IPS-20b (cell line): ENCODE measurements around the gene RGS5.

ENCODE experiments used
- H3K27ac ChIP-seq: one replicate; pipeline ENCODE4 v1.5.1; 2013; ENCODE audit warnings: low read length
- H3K27me3 ChIP-seq: 2 replicates; pipeline ENCODE4 v1.6.1; 2013; ENCODE audit warnings: mild to moderate bottlenecking, low read length, inconsistent platforms; ENCODE audit not compliant: insufficient read depth
- H3K36me3 ChIP-seq: 2 replicates; pipeline ENCODE4 v1.6.1; 2013; ENCODE audit warnings: low read depth, mild to moderate bottlenecking, inconsistent platforms, low read length, moderate library complexity; ENCODE audit not compliant: insufficient read depth
- H3K4me1 ChIP-seq: 2 replicates; pipeline ENCODE4 v1.6.1; 2013; ENCODE audit warnings: mild to moderate bottlenecking, control low read depth, inconsistent platforms, low read length, moderate library complexity; ENCODE audit not compliant: insufficient read depth
- H3K4me3 ChIP-seq: 2 replicates; pipeline ENCODE4 v1.5.1; 2013; ENCODE audit warnings: mild to moderate bottlenecking, low read length, inconsistent platforms
- H3K9ac ChIP-seq: 2 replicates; pipeline ENCODE4 v1.6.1; 2013; ENCODE audit warnings: low read depth, mild to moderate bottlenecking, inconsistent platforms, low read length, moderate library complexity
- H3K9me3 ChIP-seq: 2 replicates; pipeline ENCODE4 v1.6.1; 2013; ENCODE audit warnings: mild to moderate bottlenecking, low read depth, low read length, inconsistent platforms; ENCODE audit not compliant: insufficient read depth

RGS5 gene

GRCh38 chr1:163104385-163105099 is 98.2 kb downstream of the RGS5 start:
- Histone ChIP-seq H3K4me1 (no peaks in the 10 kb centered on the region), H3K4me3 (no peak overlapping the region), H3K36me3 (no peaks in the 10 kb centered on the region), H3K9me3 (0 out of 2 replicates have a peak, but pooled peaks cover 4% of the 10 kb centered on the region), H3K27me3 (no peaks in the 10 kb centered on the region), H3K27ac (no peak overlapping the region), H3K9ac (no peak overlapping the region)

- no peaks in the 10 kb centered on the region for H3K9me3 ChIP-seq
- H3K4me1 ChIP-seq = no peaks in the 10 kb centered on the region
- H3K27ac ChIP-seq = no peak overlapping the region
- H3K27me3 ChIP-seq = no peaks in the 10 kb centered on the region
- no peaks in the 10 kb centered on the region for H3K36me3 ChIP-seq
- H3K4me3 ChIP-seq = no peak overlapping the region
- no peak overlapping the region for H3K9ac ChIP-seq
These were observed 100.1 kb downstream of the RGS5 start for GRCh38 chr1:163102590-163102989.

- H3K27ac ChIP-seq = no peak overlapping the region
- no peak overlapping the region for H3K4me3 ChIP-seq
- H3K9me3 ChIP-seq = no peaks in the 10 kb centered on the region
- no peaks in the 10 kb centered on the region for H3K4me1 ChIP-seq
- H3K9ac ChIP-seq = no peak overlapping the region
- H3K36me3 ChIP-seq = no peaks in the 10 kb centered on the region
- H3K27me3 ChIP-seq = no peaks in the 10 kb centered on the region
These were observed 107.5 kb downstream of the RGS5 start for GRCh38 chr1:163095213-163095612.

GRCh38 chr1:163094589-163094988 is 108.1 kb downstream of the RGS5 start:
- no peak overlapping the region for H3K9ac ChIP-seq
- no peaks in the 10 kb centered on the region for H3K27me3 ChIP-seq
- H3K27ac ChIP-seq = no peak overlapping the region
- H3K4me1 ChIP-seq = no peaks in the 10 kb centered on the region
- no peaks in the 10 kb centered on the region for H3K9me3 ChIP-seq
- H3K4me3 ChIP-seq = no peak overlapping the region
- no peaks in the 10 kb centered on the region for H3K36me3 ChIP-seq

- no peaks in the 10 kb centered on the region for H3K4me1 ChIP-seq
- H3K9ac ChIP-seq = no peak overlapping the region
- no peak overlapping the region for H3K4me3 ChIP-seq
- H3K27ac ChIP-seq = no peak overlapping the region
- H3K9me3 ChIP-seq = no peaks in the 10 kb centered on the region
- no peaks in the 10 kb centered on the region for H3K27me3 ChIP-seq
- H3K36me3 ChIP-seq = no peaks in the 10 kb centered on the region
These were observed 108.5 kb downstream of the RGS5 start for GRCh38 chr1:163094182-163094581.

GRCh38 chr1:163093579-163093978 is 109.1 kb downstream of the RGS5 start:
- Histone ChIP-seq H3K27me3 (no peaks in the 10 kb centered on the region), H3K9me3 (no peaks in the 10 kb centered on the region), H3K36me3 (no peaks in the 10 kb centered on the region), H3K27ac (no peak overlapping the region), H3K9ac (no peak overlapping the region), H3K4me3 (no peak overlapping the region), H3K4me1 (no peaks in the 10 kb centered on the region)

GRCh38 chr1:163093169-163093568 is 109.5 kb downstream of the RGS5 start:
- Histone ChIP-seq H3K36me3 (no peaks in the 10 kb centered on the region), H3K9ac (no peak overlapping the region), H3K9me3 (no peaks in the 10 kb centered on the region), H3K4me3 (no peak overlapping the region), H3K4me1 (no peaks in the 10 kb centered on the region), H3K27me3 (no peaks in the 10 kb centered on the region), H3K27ac (no peak overlapping the region)
